Upper lobe of right lung (tissue), 1 donor: ENCODE data around the gene TRABD. TPM values are rescaled to one million over a fixed set of nuclear protein-coding genes. Genes with fewer than 3 reads are reported as not detected.

Experiments
- ATAC-seq: fragments of 200-7000 bp; cut with Tn5 transposase; one replicate; pipeline ENCODE4 v1.9.1; 2020; ENCODE audit warnings: mild to moderate bottlenecking, moderate library complexity
- DNase-seq: peaks from one replicate; pipeline ENCODE4 v3.0.0-alpha.2; 2020
- H3K27ac ChIP-seq: fragments of 200-600 bp; one replicate; pipeline ENCODE4 v1.8.0; 2022
- H3K27me3 ChIP-seq: fragments of 200-600 bp; one replicate; pipeline ENCODE4 v1.8.0; 2022; ENCODE audit warnings: mild to moderate bottlenecking
- H3K36me3 ChIP-seq: fragments of 200-600 bp; one replicate; pipeline ENCODE4 v1.8.0; 2022
- H3K4me1 ChIP-seq: fragments of 200-600 bp; one replicate; pipeline ENCODE4 v1.8.0; 2022
- H3K4me3 ChIP-seq: fragments of 200-600 bp; one replicate; pipeline ENCODE4 v1.8.0; 2022; ENCODE audit warnings: mild to moderate bottlenecking
- H3K9me3 ChIP-seq: fragments of 200-600 bp; one replicate; pipeline ENCODE4 v1.8.0; 2022
- intact Hi-C: fragments of 100-400 bp; cut with DNase I; formaldehyde crosslinking; loops from one replicate; pipeline ENCODE4 v1.11.0; 2022
- total RNA-seq: library from RNA; stranded (reverse); fragmentation: NEBNext Ultra II Directional; extraction: Animal tissue kit (Norgen Biotek cat#: 25700); gene quantifications from one replicate; pipeline ENCODE4 v1.2.1, GENCODE V29; 2021
- TF ChIP-seq, protein P1 (sequence below): fragments of 200-600 bp; IDR thresholded peaks from one replicate; pipeline ENCODE4 v1.8.0; 2022; ENCODE audit warnings: antibody characterized with exemption
- donor health status: DM: no; HTN: yes; CAD: no; lungs with severe emphysema.

TRABD gene
- total RNA-seq, 1 donor from 2014 or later, result 36.5 TPM

DNA sequence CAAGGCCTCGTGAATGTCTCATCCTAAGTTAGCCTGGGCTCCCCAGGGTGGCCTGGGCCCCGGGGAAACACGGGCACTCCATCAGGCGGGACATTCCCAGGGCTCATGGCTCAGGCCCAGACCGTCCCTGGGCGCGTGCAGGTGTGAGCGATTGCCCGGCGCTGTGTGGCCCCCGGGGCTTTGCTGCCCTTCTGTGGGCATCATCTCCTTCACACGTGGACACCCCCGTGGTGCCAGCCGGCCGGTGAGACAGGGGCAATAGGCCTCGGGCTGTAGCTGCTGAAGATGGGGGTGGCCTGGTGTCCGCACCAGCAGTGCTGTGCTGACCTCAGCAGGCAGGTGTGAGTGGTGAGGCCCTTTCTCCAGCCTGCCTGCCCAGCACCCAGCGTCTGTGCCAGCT lies 10.5 kb downstream of the TRABD start:
- Histone ChIP-seq H3K36me3 (peaks cover 46% of the 10 kb centered on the region), H3K27me3 (no peaks in the 10 kb centered on the region), H3K27ac (no peak overlapping the region), H3K4me3 (no peak overlapping the region), H3K4me1 (peaks cover 23% of the 10 kb centered on the region), H3K9me3 (no peaks in the 10 kb centered on the region)
- no peak for ATAC-seq
- TF ChIP-seq, protein P1, sequence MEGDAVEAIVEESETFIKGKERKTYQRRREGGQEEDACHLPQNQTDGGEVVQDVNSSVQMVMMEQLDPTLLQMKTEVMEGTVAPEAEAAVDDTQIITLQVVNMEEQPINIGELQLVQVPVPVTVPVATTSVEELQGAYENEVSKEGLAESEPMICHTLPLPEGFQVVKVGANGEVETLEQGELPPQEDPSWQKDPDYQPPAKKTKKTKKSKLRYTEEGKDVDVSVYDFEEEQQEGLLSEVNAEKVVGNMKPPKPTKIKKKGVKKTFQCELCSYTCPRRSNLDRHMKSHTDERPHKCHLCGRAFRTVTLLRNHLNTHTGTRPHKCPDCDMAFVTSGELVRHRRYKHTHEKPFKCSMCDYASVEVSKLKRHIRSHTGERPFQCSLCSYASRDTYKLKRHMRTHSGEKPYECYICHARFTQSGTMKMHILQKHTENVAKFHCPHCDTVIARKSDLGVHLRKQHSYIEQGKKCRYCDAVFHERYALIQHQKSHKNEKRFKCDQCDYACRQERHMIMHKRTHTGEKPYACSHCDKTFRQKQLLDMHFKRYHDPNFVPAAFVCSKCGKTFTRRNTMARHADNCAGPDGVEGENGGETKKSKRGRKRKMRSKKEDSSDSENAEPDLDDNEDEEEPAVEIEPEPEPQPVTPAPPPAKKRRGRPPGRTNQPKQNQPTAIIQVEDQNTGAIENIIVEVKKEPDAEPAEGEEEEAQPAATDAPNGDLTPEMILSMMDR, result no peak
- no peak for DNase-seq
- intact Hi-C loops, result no loop called here

DNA sequence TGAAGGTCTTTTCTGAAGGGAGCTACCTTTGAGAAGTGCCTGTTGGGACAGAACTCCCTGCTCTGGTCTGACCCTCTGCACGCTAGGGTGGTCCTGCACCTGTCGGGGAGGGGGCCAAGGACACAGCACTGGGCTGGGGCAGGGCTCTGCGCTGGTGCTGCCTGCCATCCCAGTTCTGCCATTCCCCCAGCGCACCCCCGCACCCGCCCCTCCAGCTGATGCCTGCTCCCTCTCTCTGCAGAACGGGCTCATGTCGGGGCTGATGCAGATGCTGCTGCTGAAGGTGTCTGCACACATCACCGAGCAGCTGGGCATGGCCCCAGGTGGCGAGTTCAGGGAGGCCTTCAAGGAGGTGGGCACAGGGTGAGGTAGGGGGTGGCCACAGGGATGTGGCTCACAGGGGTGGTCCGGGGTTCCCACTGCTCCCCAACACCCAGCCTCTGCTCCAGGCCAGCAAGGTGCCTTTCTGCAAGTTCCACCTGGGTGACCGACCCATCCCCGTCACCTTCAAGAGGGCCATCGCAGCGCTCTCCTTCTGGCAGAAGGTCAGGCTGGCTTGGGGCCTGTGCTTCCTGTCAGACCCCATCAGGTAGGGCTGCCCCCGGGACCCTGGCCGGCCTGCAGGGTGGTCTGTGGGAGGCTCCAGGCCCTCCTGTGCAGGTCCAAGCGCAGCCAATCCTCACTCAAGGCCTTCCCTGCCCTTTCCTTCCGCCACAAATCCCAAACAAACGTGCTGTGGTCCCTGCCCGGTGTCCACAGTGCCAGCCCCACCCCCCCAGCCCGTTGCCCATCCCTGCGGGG lies 11.5 kb downstream of the TRABD start:
- H3K4me1 ChIP-seq, result peaks cover 17% of the 10 kb centered on the region
- intact Hi-C loops, result no loop called here
- no peak overlapping the region for H3K27ac ChIP-seq
- DNase-seq (no peak), ATAC-seq (no peak)
- H3K27me3 ChIP-seq, result no peaks in the 10 kb centered on the region
- H3K36me3 ChIP-seq, result peaks cover 46% of the 10 kb centered on the region
- H3K4me3 ChIP-seq, result no peak overlapping the region
- no peaks in the 10 kb centered on the region for H3K9me3 ChIP-seq
- TF ChIP-seq, protein P1, result no peak

DNA sequence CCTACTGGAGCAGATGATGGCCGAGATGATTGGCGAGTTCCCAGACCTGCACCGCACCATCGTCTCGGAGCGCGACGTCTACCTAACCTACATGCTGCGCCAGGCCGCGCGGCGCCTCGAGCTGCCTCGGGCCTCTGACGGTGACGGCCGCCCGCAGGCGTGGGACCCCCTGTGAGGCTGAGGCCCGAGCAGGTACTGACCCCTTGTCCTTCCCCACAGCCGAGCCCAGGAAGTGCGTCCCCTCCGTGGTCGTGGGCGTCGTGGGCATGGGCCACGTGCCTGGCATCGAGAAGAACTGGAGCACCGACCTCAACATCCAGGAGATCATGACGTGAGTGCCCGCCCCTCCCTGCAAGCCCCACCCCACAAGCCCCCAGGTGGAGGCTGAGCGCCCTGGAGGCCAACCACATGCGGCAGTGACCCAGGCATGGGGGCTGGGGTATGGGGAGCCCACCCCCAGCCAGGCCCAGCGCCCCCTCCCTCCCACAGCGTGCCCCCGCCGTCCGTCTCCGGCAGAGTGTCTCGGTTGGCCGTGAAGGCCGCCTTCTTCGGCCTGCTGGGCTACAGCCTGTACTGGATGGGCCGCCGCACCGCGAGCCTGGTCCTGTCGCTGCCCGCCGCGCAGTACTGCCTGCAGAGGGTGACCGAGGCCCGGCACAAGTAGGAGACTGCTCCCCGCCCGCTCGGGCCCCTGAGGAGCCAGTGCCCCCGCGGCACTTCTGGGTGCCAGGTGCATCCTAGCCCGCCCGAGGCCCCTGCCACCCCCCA lies 12.3 kb downstream of the TRABD start:
- TF ChIP-seq, protein P1, result no peak
- Histone ChIP-seq H3K4me3 (no peak overlapping the region), H3K27ac (no peak overlapping the region), H3K4me1 (peaks cover 15% of the 10 kb centered on the region), H3K36me3 (peaks cover 46% of the 10 kb centered on the region), H3K9me3 (no peaks in the 10 kb centered on the region), H3K27me3 (no peaks in the 10 kb centered on the region)
- DNase-seq (no peak), ATAC-seq (no peak)
- intact Hi-C loops, result no loop called here

DNA sequence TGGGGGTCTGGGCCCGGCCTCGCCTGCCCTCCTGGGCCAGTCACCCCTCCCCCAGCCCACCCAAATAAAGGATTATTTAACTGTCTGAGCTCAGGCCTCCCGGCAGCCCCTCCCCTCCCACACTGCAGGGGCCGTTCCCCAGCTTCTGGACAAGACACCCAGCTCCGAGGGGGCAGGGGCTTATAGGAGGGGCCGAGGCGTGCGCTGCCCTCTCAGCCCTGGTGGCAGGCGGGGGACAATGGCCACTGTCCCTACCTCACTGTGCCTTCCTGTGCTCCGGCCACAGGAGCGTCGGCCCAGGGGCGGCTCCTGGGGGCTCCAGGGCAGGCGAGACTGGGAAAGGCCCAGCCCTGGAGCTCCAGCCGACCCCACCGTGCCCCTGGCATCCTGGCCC lies 12.9 kb downstream of the TRABD start:
- intact Hi-C loops, result no loop called here
- Histone ChIP-seq H3K9me3 (no peaks in the 10 kb centered on the region), H3K4me1 (peaks cover 14% of the 10 kb centered on the region), H3K27me3 (no peaks in the 10 kb centered on the region), H3K27ac (no peak overlapping the region), H3K36me3 (peaks cover 46% of the 10 kb centered on the region), H3K4me3 (no peak overlapping the region)
- ATAC-seq (no peak), DNase-seq (no peak)
- TF ChIP-seq, protein P1, result no peak

DNA sequence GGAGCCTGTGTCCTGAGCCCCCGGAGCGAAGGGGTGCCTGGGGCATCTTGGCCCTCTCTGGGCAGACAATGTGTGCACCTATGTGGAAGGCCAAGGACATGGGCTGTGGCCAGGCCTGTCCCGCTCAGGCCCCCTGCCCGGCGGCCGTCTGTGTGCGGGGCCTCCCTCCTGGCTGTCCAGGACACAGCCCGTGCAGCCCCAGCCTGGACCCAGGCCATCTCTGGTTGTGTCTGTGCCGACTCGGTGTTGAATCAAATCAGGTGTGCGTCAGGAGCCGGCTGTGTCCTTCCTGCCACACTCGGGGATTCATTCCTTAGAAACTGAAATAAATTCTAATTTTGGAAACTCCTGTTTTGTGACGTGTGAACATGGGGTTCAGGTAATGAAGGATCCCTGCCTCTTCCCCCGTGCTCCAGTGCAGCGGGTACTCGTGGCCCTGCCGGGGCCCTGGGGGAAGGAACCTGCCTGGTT lies 13.6 kb downstream of the TRABD start:
- intact Hi-C loops, result no loop called here
- TF ChIP-seq, protein P1, result no peak
- H3K4me3 ChIP-seq, result no peak overlapping the region
- peaks cover 40% of the 10 kb centered on the region for H3K36me3 ChIP-seq
- peaks cover 14% of the 10 kb centered on the region for H3K4me1 ChIP-seq
- H3K27me3 ChIP-seq, result no peaks in the 10 kb centered on the region
- no peaks in the 10 kb centered on the region for H3K9me3 ChIP-seq
- DNase-seq, result no peak
- no peak for ATAC-seq
- H3K27ac ChIP-seq, result no peak overlapping the region
